ENCODE results near the gene CWC27.

The CWC27 gene

GRCh38 chr5:65037831-65038815 is 269.4 kb downstream of the CWC27 start:
- DNase-seq, result no peak

- DNase-seq, result no peak
Measured at GRCh38 chr5:65041296-65042158, 272.8 kb downstream of the CWC27 start.

GRCh38 chr5:65043843-65044359 is 275.2 kb downstream of the CWC27 start:
- no peak for DNase-seq

- no peak for DNase-seq
Measured at GRCh38 chr5:65047225-65047624, 278.5 kb downstream of the CWC27 start.

GRCh38 chr5:65047948-65048690 is 279.4 kb downstream of the CWC27 start:
- DNase-seq, result no peak

GRCh38 chr5:65050140-65050539 is 281.4 kb downstream of the CWC27 start:
- DNase-seq, result no peak

- no peak for DNase-seq
Measured at GRCh38 chr5:65050826-65051498, 282.2 kb downstream of the CWC27 start.

- DNase-seq, result no peak
Measured at GRCh38 chr5:65055938-65056337, 287.2 kb downstream of the CWC27 start.

GRCh38 chr5:65059681-65060598 is 291.2 kb downstream of the CWC27 start:
- no peak for DNase-seq

- no peak for DNase-seq
Measured at GRCh38 chr5:65061250-65061973, 292.7 kb downstream of the CWC27 start.

GRCh38 chr5:65061974-65062353 is 293.2 kb downstream of the CWC27 start:
- DNase-seq, result no peak

GRCh38 chr5:65062469-65063083 is 293.8 kb downstream of the CWC27 start:
- no peak for DNase-seq

GRCh38 chr5:65065001-65065511 is 296.3 kb downstream of the CWC27 start:
- DNase-seq, result no peak

- DNase-seq, result no peak
Measured at GRCh38 chr5:65066387-65067146, 297.8 kb downstream of the CWC27 start.

- no peak for DNase-seq
Measured at GRCh38 chr5:65067147-65067506, 298.4 kb downstream of the CWC27 start.
